ENCODE data around the gene HMGXB3. TPM values are rescaled to one million over a fixed set of nuclear protein-coding genes. Genes with fewer than 3 reads are reported as not detected.
"Not testable (repeated sequence)": the region's sequence is repeated elsewhere in the genome, so short reads cannot be mapped to it uniquely, and the experiment has no call there.

Gene HMGXB3
- total RNA-seq, 4 donors from 2014 or later: 31.6 to 63.8 (median 37.9) TPM

DNA sequence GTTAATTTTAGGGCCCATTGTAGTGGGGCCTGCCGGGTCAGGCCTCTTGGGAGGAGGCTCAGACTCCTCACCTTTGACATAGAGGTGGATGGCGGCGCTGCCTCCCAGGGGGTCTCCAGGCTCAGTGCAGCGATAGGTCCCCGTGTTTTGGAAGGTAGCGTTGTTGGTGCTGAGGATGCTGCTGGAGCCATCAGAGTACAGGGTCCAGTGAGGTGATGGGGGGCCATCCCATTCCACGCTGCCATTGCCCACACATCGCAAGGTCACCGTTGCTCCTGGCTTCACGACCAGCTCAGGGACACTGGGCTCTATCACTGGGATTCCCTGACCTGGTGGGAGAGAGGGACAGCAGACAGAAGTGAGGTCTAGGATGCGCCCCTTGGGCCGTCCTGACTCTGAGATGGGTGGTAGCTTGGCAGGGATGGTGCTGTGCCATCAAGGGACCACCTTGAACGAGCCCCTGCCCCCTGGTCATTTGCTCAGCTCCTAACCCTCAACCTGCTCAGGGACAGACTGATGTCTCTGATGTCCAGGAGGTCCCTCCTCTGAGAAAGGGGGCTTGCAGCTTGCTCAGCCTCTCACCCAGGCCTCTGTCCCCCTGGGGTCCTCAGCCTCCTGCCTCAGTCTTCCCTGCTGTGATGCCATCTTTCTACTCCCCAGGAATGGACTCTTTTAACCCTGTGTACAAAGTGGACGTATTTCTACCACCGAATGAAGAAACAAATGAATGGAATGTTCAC is 80.3 kb downstream of the HMGXB3 start:
- DNase-seq (ENCODE audit: low spot score) (no peak), ATAC-seq (ENCODE audit: low FRiP score) (no peak)
- TF ChIP-seq, protein P1, sequence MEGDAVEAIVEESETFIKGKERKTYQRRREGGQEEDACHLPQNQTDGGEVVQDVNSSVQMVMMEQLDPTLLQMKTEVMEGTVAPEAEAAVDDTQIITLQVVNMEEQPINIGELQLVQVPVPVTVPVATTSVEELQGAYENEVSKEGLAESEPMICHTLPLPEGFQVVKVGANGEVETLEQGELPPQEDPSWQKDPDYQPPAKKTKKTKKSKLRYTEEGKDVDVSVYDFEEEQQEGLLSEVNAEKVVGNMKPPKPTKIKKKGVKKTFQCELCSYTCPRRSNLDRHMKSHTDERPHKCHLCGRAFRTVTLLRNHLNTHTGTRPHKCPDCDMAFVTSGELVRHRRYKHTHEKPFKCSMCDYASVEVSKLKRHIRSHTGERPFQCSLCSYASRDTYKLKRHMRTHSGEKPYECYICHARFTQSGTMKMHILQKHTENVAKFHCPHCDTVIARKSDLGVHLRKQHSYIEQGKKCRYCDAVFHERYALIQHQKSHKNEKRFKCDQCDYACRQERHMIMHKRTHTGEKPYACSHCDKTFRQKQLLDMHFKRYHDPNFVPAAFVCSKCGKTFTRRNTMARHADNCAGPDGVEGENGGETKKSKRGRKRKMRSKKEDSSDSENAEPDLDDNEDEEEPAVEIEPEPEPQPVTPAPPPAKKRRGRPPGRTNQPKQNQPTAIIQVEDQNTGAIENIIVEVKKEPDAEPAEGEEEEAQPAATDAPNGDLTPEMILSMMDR (IDR thresholded peaks at IDR 0.05): no peak

DNA sequence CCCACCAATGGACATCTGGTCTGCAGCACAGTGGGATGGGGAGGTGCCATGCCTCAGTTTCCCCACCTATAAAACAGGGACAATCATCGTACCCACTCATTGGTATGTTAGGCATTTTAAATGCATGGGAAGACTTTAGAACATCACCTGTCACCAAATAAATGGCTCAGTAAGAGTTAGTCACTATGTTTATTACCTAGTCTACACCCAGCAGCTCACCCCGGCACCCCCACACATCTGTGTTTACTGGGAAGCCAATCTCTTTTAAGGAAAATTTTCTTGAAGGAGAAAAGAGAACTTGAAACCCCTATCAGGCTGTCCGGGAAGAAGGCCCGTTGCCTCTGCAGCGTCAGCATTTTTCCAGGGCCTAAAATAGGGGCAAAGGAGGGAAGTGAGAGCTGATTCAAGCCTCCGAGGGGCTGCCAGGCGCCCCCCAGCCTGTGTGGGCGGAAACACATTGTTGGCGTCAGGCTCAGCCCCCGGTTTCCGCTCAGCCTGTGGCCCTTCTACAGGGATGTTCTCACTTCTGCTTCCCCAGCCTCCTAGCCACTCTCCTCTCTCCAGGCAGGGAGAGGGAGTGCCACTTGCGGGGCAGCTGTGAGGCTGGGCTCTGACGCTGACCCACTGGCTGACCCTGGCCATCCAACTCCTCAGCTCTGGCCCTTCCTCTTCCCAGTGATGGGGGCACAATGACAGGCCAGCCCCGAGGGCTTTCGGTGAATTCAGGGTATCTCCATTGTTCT is 81.2 kb downstream of the HMGXB3 start:
- ATAC-seq (ENCODE audit: low FRiP score): peak; percentile 21
- TF ChIP-seq, protein P1 (IDR thresholded peaks at IDR 0.05): no peak
- DNase-seq (ENCODE audit: low spot score): no peak

DNA sequence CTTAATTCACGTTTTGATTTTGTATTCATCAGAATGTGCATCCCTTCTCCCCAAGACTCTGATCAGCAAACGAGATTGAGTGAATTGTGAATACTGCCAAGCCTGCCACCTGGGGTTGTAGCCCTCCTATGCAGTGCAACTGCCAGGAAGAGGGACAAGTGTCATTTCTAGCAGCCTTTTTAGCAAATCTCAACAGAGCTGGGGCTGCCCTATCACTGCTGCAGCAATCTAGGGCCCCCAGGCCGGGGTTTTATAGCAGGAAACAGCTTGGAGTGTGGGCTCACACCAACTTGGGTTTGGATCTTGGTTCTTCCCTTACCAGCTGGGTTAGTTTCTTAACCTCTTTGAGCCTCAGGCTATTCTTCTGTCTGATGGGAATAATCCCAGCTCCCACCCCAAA is 81.8 kb downstream of the HMGXB3 start:
- ATAC-seq (ENCODE audit: low FRiP score) (no peak), DNase-seq (ENCODE audit: low spot score) (no peak)
- TF ChIP-seq, protein P1 (IDR thresholded peaks at IDR 0.05): no peak

- TF ChIP-seq, protein P1 (IDR thresholded peaks at IDR 0.05): no peak
- ATAC-seq (ENCODE audit: low FRiP score) (no peak), DNase-seq (ENCODE audit: low spot score) (no peak)
These were observed 82.3 kb downstream of the HMGXB3 start for GRCh38 chr5:150082889-150083288.

DNA sequence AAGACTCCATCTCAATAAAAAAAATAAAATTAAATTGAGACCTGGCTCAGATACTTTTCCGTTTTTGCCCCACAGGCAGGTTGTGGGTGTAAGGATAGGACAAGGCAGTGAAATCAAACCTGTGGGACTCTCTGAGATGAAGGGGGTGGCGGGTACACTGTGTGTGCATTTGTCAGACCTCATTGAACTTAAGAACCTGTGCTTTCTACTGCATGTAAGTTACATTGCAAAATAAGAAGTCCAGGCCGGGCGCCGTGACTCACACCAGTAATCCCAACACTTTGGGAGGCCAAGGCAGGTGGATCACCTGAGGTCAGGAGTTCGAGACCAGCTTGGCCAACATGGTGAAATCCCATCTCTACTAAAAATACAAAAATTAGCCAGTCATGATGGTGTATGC is 84.2 kb downstream of the HMGXB3 start:
- DNase-seq (ENCODE audit: low spot score); ATAC-seq (ENCODE audit: low FRiP score): not testable (repeated sequence)

GRCh38 chr5:150085191-150085912 is 84.8 kb downstream of the HMGXB3 start:
- TF ChIP-seq, protein P1 (IDR thresholded peaks at IDR 0.05): no peak
- ATAC-seq (ENCODE audit: low FRiP score) (no peak), DNase-seq (ENCODE audit: low spot score) (no peak)

GRCh38 chr5:150085950-150086715 is 85.6 kb downstream of the HMGXB3 start, which contains the start of gene CSF1R:
Gene CSF1R (minus strand): TSS chr5:150086554. CDS start chr5:150086427, 127 bp downstream.
- ATAC-seq (ENCODE audit: low FRiP score): no peak
- DNase-seq (ENCODE audit: low spot score): no peak
- TF ChIP-seq, protein P1 (IDR thresholded peaks at IDR 0.05): no peak

All from omental fat pad (tissue), 4 donors.